Parathyroid adenoma (tissue), 2 donors: ENCODE results near the gene TRAPPC14.

ENCODE experiments used
- H2AFZ ChIP-seq: fragments of 300-600 bp; sonication (generic); one replicate; pipeline ENCODE4 v1.7.0; 2017; ENCODE audit warnings: antibody characterized with exemption, mild to moderate bottlenecking
- H3K27ac ChIP-seq: fragments of 300-600 bp; sonication (generic); one replicate; pipeline ENCODE4 v1.7.0; 2017
- H3K27me3 ChIP-seq: fragments of 300-600 bp; sonication (generic); one replicate; pipeline ENCODE4 v1.7.0; 2017; ENCODE audit warnings: low read length; ENCODE audit not compliant: control insufficient read depth, insufficient read depth
- H3K36me3 ChIP-seq: fragments of 300-600 bp; sonication (generic); one replicate; pipeline ENCODE4 v1.7.0; 2017; ENCODE audit warnings: low read length; ENCODE audit not compliant: control insufficient read depth, insufficient read depth
- H3K4me1 ChIP-seq: fragments of 300-600 bp; sonication (generic); one replicate; pipeline ENCODE4 v1.7.0; 2017; ENCODE audit warnings: control low read depth
- H3K4me2 ChIP-seq: fragments of 300-600 bp; sonication (generic); one replicate; pipeline ENCODE4 v1.7.0; 2017; ENCODE audit warnings: low read length
- H3K4me3 ChIP-seq: fragments of 300-600 bp; sonication (generic); one replicate; pipeline ENCODE4 v1.7.0; 2017; ENCODE audit warnings: low read depth, low read length
- H3K79me2 ChIP-seq: fragments of 300-600 bp; sonication (generic); one replicate; pipeline ENCODE4 v1.7.0; 2017; ENCODE audit warnings: control low read depth
- H3K9ac ChIP-seq: fragments of 300-600 bp; sonication (generic); one replicate; pipeline ENCODE4 v1.7.0; 2017; ENCODE audit warnings: mild to moderate bottlenecking
- H3K9me3 ChIP-seq: fragments of 300-600 bp; sonication (generic); one replicate; pipeline ENCODE4 v1.7.0; 2017; ENCODE audit warnings: low read length; ENCODE audit not compliant: control insufficient read depth
- TF ChIP-seq, protein P1 (sequence below): fragments of 300-600 bp; sonication (generic); IDR thresholded peaks from one replicate; pipeline ENCODE4 v1.7.0; 2017; ENCODE audit warnings: antibody characterized with exemption, mild to moderate bottlenecking
- donor health status: primary hyperparathyroidism.

TRAPPC14 gene

GRCh38 chr7:100124301-100125230, 34.0 kb downstream of the TRAPPC14 start:
- Histone ChIP-seq H3K4me3 (no peak overlapping the region), H2AFZ (no peak overlapping the region)

DNA sequence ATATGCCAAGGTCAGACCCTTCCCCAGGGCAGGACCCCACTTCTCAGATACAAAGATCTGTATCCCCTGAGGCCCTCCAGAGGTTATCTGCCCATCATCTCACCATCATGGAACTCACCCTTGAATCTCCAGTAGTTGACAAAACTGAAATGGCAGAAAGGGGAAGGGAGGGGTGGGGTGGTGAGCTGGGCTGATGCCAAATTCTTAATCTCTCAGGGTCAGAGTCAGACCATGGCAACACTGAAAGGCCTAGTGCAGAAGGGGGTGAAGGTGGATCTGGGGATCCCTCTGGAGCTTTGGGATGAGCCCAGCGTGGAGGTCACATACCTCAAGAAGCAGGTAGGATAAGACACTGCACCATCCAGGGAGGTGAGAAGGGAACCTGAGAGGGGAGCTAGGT, 36.0 kb downstream of the TRAPPC14 start:
- Histone ChIP-seq H3K36me3 (no peaks in the 10 kb centered on the region), H2AFZ (no peak overlapping the region), H3K27me3 (no peaks in the 10 kb centered on the region), H3K9ac (no peak overlapping the region), H3K79me2 (peaks cover 8% of the 10 kb centered on the region), H3K4me1 (peaks cover 7% of the 10 kb centered on the region), H3K9me3 (no peaks in the 10 kb centered on the region), H3K27ac (no peak overlapping the region), H3K4me2 (no peak overlapping the region), H3K4me3 (no peak overlapping the region)
- TF ChIP-seq, protein P1, sequence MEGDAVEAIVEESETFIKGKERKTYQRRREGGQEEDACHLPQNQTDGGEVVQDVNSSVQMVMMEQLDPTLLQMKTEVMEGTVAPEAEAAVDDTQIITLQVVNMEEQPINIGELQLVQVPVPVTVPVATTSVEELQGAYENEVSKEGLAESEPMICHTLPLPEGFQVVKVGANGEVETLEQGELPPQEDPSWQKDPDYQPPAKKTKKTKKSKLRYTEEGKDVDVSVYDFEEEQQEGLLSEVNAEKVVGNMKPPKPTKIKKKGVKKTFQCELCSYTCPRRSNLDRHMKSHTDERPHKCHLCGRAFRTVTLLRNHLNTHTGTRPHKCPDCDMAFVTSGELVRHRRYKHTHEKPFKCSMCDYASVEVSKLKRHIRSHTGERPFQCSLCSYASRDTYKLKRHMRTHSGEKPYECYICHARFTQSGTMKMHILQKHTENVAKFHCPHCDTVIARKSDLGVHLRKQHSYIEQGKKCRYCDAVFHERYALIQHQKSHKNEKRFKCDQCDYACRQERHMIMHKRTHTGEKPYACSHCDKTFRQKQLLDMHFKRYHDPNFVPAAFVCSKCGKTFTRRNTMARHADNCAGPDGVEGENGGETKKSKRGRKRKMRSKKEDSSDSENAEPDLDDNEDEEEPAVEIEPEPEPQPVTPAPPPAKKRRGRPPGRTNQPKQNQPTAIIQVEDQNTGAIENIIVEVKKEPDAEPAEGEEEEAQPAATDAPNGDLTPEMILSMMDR = no peak

More at GRCh38 chr7:100124301-100125230, 34.0 kb downstream of the TRAPPC14 start:
- peaks cover 6% of the 10 kb centered on the region for H3K79me2 ChIP-seq
- no peak overlapping the region for H3K9ac ChIP-seq
- no peak overlapping the region for H3K4me2 ChIP-seq
- no peaks in the 10 kb centered on the region for H3K9me3 ChIP-seq
- H3K27me3 ChIP-seq = no peaks in the 10 kb centered on the region
- TF ChIP-seq, protein P1 = no peak
- H3K27ac ChIP-seq = no peak overlapping the region
- H3K4me1 ChIP-seq = peaks cover 3% of the 10 kb centered on the region
- no peaks in the 10 kb centered on the region for H3K36me3 ChIP-seq

DNA sequence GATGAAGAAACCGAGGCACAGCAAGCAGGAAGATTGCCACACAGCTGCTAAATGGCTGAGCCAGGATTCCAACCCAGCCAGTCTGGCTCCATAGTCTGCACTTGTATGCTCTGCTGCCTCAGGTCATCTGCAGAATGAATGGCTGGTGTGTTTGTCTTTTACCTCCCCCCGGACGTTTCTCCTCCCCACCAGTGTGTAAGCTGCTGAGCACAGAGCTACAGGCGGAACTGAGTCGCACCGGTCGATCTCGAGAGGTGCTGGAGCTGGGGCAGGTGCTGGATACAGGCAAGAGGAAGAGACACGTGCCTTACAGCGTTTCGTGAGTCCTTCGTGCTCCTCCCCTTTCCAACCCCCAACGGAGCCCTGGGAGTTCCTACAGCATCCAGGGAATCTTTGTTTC, 36.5 kb downstream of the TRAPPC14 start:
- TF ChIP-seq, protein P1 = no peak
- H3K9ac ChIP-seq = no peak overlapping the region
- H3K4me2 ChIP-seq = no peak overlapping the region
- no peaks in the 10 kb centered on the region for H3K36me3 ChIP-seq
- H3K79me2 ChIP-seq = peaks cover 8% of the 10 kb centered on the region
- no peak overlapping the region for H3K27ac ChIP-seq
- peaks cover 7% of the 10 kb centered on the region for H3K4me1 ChIP-seq
- no peak overlapping the region for H2AFZ ChIP-seq
- no peaks in the 10 kb centered on the region for H3K27me3 ChIP-seq
- no peak overlapping the region for H3K4me3 ChIP-seq
- no peaks in the 10 kb centered on the region for H3K9me3 ChIP-seq

DNA sequence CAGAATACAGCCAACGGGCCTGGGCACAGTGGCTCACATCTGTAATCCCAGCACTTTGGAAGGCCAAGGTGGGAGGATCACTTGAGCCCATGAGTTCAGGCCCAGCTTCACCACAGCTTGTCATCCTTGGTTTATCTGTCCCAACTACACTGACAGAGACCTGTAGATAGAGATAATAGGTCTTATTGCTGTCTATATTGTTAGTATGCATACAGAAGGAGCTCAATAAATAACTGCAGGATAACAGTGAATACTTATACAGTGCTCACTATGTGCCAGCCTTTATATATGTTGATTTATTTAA, 37.8 kb downstream of the TRAPPC14 start:
- H3K9ac ChIP-seq = no peak overlapping the region
- H3K36me3 ChIP-seq = no peaks in the 10 kb centered on the region
- H3K27me3 ChIP-seq = no peaks in the 10 kb centered on the region
- peaks cover 8% of the 10 kb centered on the region for H3K79me2 ChIP-seq
- H3K9me3 ChIP-seq = no peaks in the 10 kb centered on the region
- H3K27ac ChIP-seq = peak overlapping the region; percentile 97
- H2AFZ ChIP-seq = no peak overlapping the region
- H3K4me1 ChIP-seq = peaks cover 7% of the 10 kb centered on the region
- TF ChIP-seq, protein P1 = no peak
- H3K4me3 ChIP-seq = no peak overlapping the region
- peak overlapping the region; percentile 92 for H3K4me2 ChIP-seq
